ENCODE measurements around the gene AK4.

Gene AK4

GRCh38 chr1:65168867-65169266 lies 20.9 kb downstream of the AK4 start:
- in situ Hi-C loops (cut with MboI; ENCODE audit: low sequenced_read_pairs, unreplicated experiment), result no loop called here
- DNase-seq (ENCODE audit: low spot score), result no peak
- no peak for TF ChIP-seq CTCF (IDR thresholded peaks at IDR 0.05; ENCODE audit: borderline replicate concordance, control extremely low read depth, extremely low read depth, insufficient read depth, missing control alignments)

GRCh38 chr1:65170511-65171142 lies 22.6 kb downstream of the AK4 start:
- in situ Hi-C loops (cut with MboI; ENCODE audit: low sequenced_read_pairs, unreplicated experiment), result no loop called here
- no peak for TF ChIP-seq CTCF (IDR thresholded peaks at IDR 0.05; ENCODE audit: borderline replicate concordance, control extremely low read depth, extremely low read depth, insufficient read depth, missing control alignments)
- no peak for DNase-seq (ENCODE audit: low spot score)

- DNase-seq (ENCODE audit: low spot score), result no peak
- no peak for TF ChIP-seq CTCF (IDR thresholded peaks at IDR 0.05; ENCODE audit: borderline replicate concordance, control extremely low read depth, extremely low read depth, insufficient read depth, missing control alignments)
- in situ Hi-C loops (cut with MboI; ENCODE audit: low sequenced_read_pairs, unreplicated experiment), result no loop called here
Measured at GRCh38 chr1:65172936-65173690, 25.1 kb downstream of the AK4 start.

GRCh38 chr1:65174585-65174984 lies 26.6 kb downstream of the AK4 start:
- peak; percentile 54 for DNase-seq (ENCODE audit: low spot score)
- in situ Hi-C loops (cut with MboI; ENCODE audit: low sequenced_read_pairs, unreplicated experiment), result no loop called here
- TF ChIP-seq CTCF (IDR thresholded peaks at IDR 0.05; ENCODE audit: borderline replicate concordance, control extremely low read depth, extremely low read depth, insufficient read depth, missing control alignments), result no peak

- DNase-seq (ENCODE audit: low spot score), result no peak
- in situ Hi-C loops (cut with MboI; ENCODE audit: low sequenced_read_pairs, unreplicated experiment), result no loop called here
- no peak for TF ChIP-seq CTCF (IDR thresholded peaks at IDR 0.05; ENCODE audit: borderline replicate concordance, control extremely low read depth, extremely low read depth, insufficient read depth, missing control alignments)
Measured at GRCh38 chr1:65175171-65176055, 27.4 kb downstream of the AK4 start.

GRCh38 chr1:65176056-65176450 lies 28.1 kb downstream of the AK4 start:
- no peak for TF ChIP-seq CTCF (IDR thresholded peaks at IDR 0.05; ENCODE audit: borderline replicate concordance, control extremely low read depth, extremely low read depth, insufficient read depth, missing control alignments)
- in situ Hi-C loops (cut with MboI; ENCODE audit: low sequenced_read_pairs, unreplicated experiment), result no loop called here
- no peak for DNase-seq (ENCODE audit: low spot score)
